SK-MEL-5 (cell line): ENCODE results near the gene UCK1. TPM values are rescaled to one million over a fixed set of nuclear protein-coding genes. Genes with fewer than 3 reads are reported as not detected.

Experiments used
- DNase-seq: peaks from one replicate; pipeline ENCODE4 v3.0.0-alpha.2; 2016; ENCODE audit warnings: low read depth, low spot score
- in situ Hi-C: cut with HindIII; loops from 2 replicates; pipeline ENCODE4 v1.10.0; 2016; ENCODE audit warnings: low sequenced_read_pairs, high pct_unique_total_duplicates, low pct_unique_long_range_greater_than_20kb
- small RNA-seq, 2 experiments: library from RNA; depleted of rRNA; stranded (forward); fragments of <200 nt; gene quantifications; one replicate each; pipeline ENCODE3, GENCODE V24; 2014
- total RNA-seq: library from RNA; depleted of rRNA; stranded (reverse); fragments of >200 nt; shearing (Covaris generic); gene quantifications from 2 replicates; pipeline ENCODE4 v1.2.3, GENCODE V29; 2014; rRNA removed

Gene UCK1
- total RNA-seq, 1 experiment from 2014 or later, result 46.8 TPM

DNA sequence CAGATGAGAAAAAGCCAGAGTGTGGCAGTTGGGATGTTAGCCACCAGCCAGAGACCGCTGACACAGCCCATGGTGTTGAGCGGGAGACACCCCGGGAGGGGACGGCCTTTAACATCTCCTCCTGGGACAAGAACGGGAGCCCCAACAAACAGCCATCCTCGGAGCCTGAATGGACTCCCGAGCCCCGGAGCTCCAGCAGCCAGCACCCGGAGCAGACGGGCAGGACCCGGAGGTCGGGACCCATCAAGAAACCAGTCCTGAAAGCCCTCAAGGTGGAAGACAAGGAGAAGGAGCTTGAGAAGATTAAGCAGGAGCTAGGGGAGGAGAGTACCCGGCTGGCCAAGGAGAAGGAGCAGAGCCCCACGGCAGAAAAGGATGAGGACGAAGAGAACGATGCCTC, 56.4 kb downstream of the UCK1 start:
- no peak for DNase-seq
- in situ Hi-C loops, result no loop called here

DNA sequence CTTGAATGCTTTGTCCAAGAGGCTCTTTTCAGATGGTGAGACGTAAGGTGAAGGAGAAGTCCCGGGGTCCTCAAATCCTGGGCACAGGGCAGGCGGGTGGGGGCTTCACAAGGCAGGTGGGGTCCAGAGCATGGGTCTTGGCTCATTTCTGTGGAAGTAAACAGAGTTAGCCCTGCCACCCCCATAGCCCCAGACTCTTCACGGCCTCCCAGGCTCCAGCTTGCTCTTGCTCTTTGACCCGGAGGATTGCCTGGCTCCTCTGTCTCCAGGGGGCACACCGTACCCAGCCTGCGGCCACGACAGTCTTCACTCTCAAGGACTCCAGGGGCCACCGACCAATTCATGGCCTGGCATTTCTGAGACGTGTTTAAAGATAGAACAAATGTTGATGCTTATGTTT, 57.2 kb downstream of the UCK1 start:
- no peak for DNase-seq
- in situ Hi-C loops, result no loop called here

Small RNA genes lying within 50 kb of the gene (small RNA-seq; reads per million reads assigned to genes)
- gene SNORD62A (0.19 to 1.8 reads per million in 2 experiments), gene SNORD62B (0.12 to 0.43 reads per million in 2 experiments)

Other genes starting within 250 kb of the UCK1 start
- gene PLPP7, start 241.5 kb downstream of the UCK1 start, total RNA-seq, result 1.1 and 2.0 TPM in 2 replicates
- gene PRRC2B, start 137.2 kb downstream of the UCK1 start, total RNA-seq, result 40.1 and 68.0 TPM in 2 replicates
- gene POMT1, start 28.3 kb downstream of the UCK1 start, total RNA-seq, result 20.9 TPM in 2 replicates
- not detected in 2 replicates for gene PRRT1B, start 14.3 kb upstream of the UCK1 start, total RNA-seq
- gene RAPGEF1, start 208.8 kb upstream of the UCK1 start, total RNA-seq, result 34.0 and 34.2 TPM in 2 replicates